ENCODE measurements around the gene MXRA7.

DNA sequence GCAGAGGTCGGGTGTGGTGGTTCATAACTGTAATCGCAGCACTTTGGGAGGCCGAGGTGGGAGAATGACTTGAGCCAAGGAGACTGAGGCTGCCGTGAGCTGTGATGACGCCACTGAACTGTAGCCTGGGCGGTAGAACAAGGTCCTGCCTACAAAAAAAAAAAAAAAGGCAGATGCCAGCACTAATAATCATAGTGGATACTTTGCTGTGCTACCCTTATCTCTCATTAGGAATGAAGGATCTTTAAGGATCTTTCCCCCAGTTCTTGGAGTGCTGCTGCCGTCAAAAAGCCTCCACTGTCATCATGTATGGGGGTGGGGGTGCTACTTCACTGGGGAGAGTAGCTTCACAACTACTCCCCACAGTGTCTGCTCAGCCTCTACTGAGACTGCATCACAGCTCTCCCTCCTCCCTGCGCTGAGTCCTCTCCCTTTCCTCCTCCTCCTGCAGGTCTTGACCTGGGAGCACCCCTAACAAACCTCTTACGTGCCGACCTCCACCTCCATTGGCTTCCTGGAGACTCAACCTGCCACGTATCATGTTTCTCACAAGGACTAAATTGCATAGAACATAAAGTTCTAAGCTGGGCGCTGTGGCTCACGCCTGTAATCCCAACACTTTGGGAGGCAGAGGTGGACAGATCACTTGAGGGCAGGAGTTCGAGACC lies 42.8 kb downstream of the MXRA7 start:
- no peak for TF ChIP-seq CTCF (IDR thresholded peaks at IDR 0.05)
- TF ChIP-seq EP300 (IDR thresholded peaks at IDR 0.05), result no peak
- TF ChIP-seq POLR2AphosphoS5 (IDR thresholded peaks at IDR 0.05), result no peak
- TF ChIP-seq POLR2A (IDR thresholded peaks at IDR 0.05), result no peak
